PC-9 (cell line): ENCODE data around the gene SPDYE1. TPM values are rescaled to one million over a fixed set of nuclear protein-coding genes. Genes with fewer than 3 reads are reported as not detected.
A peak's percentile ranks its signal among the peaks of the same experiment; 100 is the strongest.
"Not testable (repeated sequence)": the region's sequence is repeated elsewhere in the genome, so short reads cannot be mapped to it uniquely, and the experiment has no call there.

Experiments
- BruUV-seq: library from RNA; stranded (reverse); fragments of 400-500 nt; replicated peaks from 2 replicates; lab custom pipeline; 2021; lab: Mats Ljungman, UMichigan
- CTCF ChIA-PET: fragments of 300-600 bp; sonication (Branson Sonifier 250); formaldehyde crosslinking; loops from one replicate; lab custom pipeline; 2022; ENCODE audit warnings: antibody characterized with exemption; lab: Charles Lee
- POLR2A ChIA-PET: fragments of 300-600 bp; sonication (Branson Sonifier 250); formaldehyde crosslinking; loops from one replicate; lab custom pipeline; 2022; ENCODE audit warnings: antibody characterized with exemption; ENCODE audit not compliant: unreplicated experiment; lab: Charles Lee
- DNase-seq, 2 experiments: peaks; one replicate each; pipeline versions ENCODE4 v3.0.0 to v3.0.0-alpha.2; 2015 to 2022; ENCODE audit warnings: mixed read lengths in 1 of 2
- H2AFZ ChIP-seq: fragments of 200-600 bp; sonication (generic); 2 replicates; pipeline ENCODE4 v1.8.1; 2017; ENCODE audit warnings: antibody characterized with exemption
- H3F3A ChIP-seq: fragments of 200-600 bp; sonication (generic); 2 replicates; pipeline ENCODE4 v1.8.1; 2017; ENCODE audit warnings: antibody characterized with exemption, mild to moderate bottlenecking, low read depth; ENCODE audit not compliant: insufficient read depth
- H3K27ac ChIP-seq: fragments of 200-600 bp; sonication (generic); 2 replicates; pipeline ENCODE4 v1.6.1; 2016; ENCODE audit warnings: mixed run types
- H3K27me3 ChIP-seq: fragments of 200-600 bp; sonication (generic); 2 replicates; pipeline ENCODE4 v1.6.1; 2016; ENCODE audit warnings: low read depth, mixed run types; ENCODE audit not compliant: insufficient read depth
- H3K36me3 ChIP-seq: fragments of 200-600 bp; sonication (generic); 2 replicates; pipeline ENCODE4 v1.6.1; 2016; ENCODE audit warnings: low read depth, mixed run types
- H3K4me1 ChIP-seq: fragments of 200-600 bp; sonication (generic); replicated peaks from 2 replicates; pipeline ENCODE4 v1.6.1; 2016; ENCODE audit warnings: mixed run types; ENCODE audit not compliant: insufficient read depth
- H3K4me2 ChIP-seq: fragments of 200-600 bp; sonication (generic); 2 replicates; pipeline ENCODE4 v1.6.1; 2017; ENCODE audit warnings: mixed run types
- H3K4me3 ChIP-seq: fragments of 200-600 bp; sonication (generic); 2 replicates; pipeline ENCODE4 v1.6.1; 2016; ENCODE audit warnings: mixed run types
- H3K79me2 ChIP-seq: fragments of 200-600 bp; sonication (generic); 2 replicates; pipeline ENCODE4 v1.6.1; 2017; ENCODE audit warnings: low read depth, mixed run types
- H3K9me2 ChIP-seq: fragments of 200-600 bp; sonication (generic); 2 replicates; pipeline ENCODE4 v1.8.1; 2017; ENCODE audit warnings: mild to moderate bottlenecking; ENCODE audit not compliant: insufficient read depth
- H3K9me3 ChIP-seq: fragments of 200-600 bp; sonication (generic); 2 replicates; pipeline ENCODE4 v1.8.1; 2016; ENCODE audit warnings: low read depth; ENCODE audit not compliant: insufficient read depth
- H4K20me1 ChIP-seq: fragments of 200-600 bp; sonication (generic); 2 replicates; pipeline ENCODE4 v1.8.1; 2017; ENCODE audit not compliant: insufficient read depth
- CTCF ChIP-seq: fragments of 200-600 bp; sonication (generic); conservative IDR thresholded peaks from 2 replicates; pipeline ENCODE4 v1.6.1; 2017; ENCODE audit warnings: mixed run types, antibody characterized with exemption, mild to moderate bottlenecking, moderate library complexity
- intact Hi-C: fragments of 100-400 bp; cut with micrococcal nuclease; formaldehyde crosslinking; loops from one replicate; pipeline ENCODE4 v1.10.0; 2022; ENCODE audit not compliant: unreplicated experiment
- total RNA-seq: library from RNA; stranded (reverse); gene quantifications from 2 replicates; pipeline ENCODE4 v1.2.3, GENCODE V29; 2021

SPDYE1 gene
- total RNA-seq, 1 experiment from 2014 or later: not detected

GRCh38 chr7:43985904-43986864 lies 11.5 kb upstream of the SPDYE1 start:
- H3K4me3 ChIP-seq, H3K27ac ChIP-seq, H3K4me1 ChIP-seq, H3K9me3 ChIP-seq, H2AFZ ChIP-seq, H3K9me2 ChIP-seq, H3K79me2 ChIP-seq, H4K20me1 ChIP-seq, intact Hi-C loops, CTCF ChIA-PET, H3K4me2 ChIP-seq, BruUV-seq, H3K27me3 ChIP-seq, H3F3A ChIP-seq, H3K36me3 ChIP-seq: not testable (repeated sequence)
- DNase-seq: peak; percentile 73 to 93
- TF ChIP-seq CTCF: peak; percentile 94
- POLR2A ChIA-PET: interaction anchor here (0.6 kb wide), 1 partner anchor 231 kb away, joined by 6 read pairs; no protein-coding TSS in a partner anchor

- DNase-seq, H3K4me2 ChIP-seq, H3K9me2 ChIP-seq, intact Hi-C loops, H3K27ac ChIP-seq, H3K79me2 ChIP-seq, H3K27me3 ChIP-seq, H4K20me1 ChIP-seq, H3K36me3 ChIP-seq, H2AFZ ChIP-seq, H3F3A ChIP-seq, H3K4me1 ChIP-seq, H3K4me3 ChIP-seq, POLR2A ChIA-PET, H3K9me3 ChIP-seq, CTCF ChIA-PET, BruUV-seq: not testable (repeated sequence)
Observed at GRCh38 chr7:43987476-43987875, 10.2 kb upstream of the SPDYE1 start.

- CTCF ChIA-PET: interaction anchor here (0.6 kb wide), 1 partner anchor 30 kb away, joined by 4 read pairs; no protein-coding TSS in a partner anchor
- H3K27ac ChIP-seq, H3K36me3 ChIP-seq, H3K9me2 ChIP-seq, H3K4me3 ChIP-seq, H3K9me3 ChIP-seq, H3F3A ChIP-seq, H4K20me1 ChIP-seq, H3K4me2 ChIP-seq, POLR2A ChIA-PET, intact Hi-C loops, H2AFZ ChIP-seq, BruUV-seq, H3K27me3 ChIP-seq, H3K79me2 ChIP-seq: not testable (repeated sequence)
- peak in 1 of 2 experiments; percentile 49 for DNase-seq
- peaks cover 14% of the 10 kb centered on the region for H3K4me1 ChIP-seq
Observed at GRCh38 chr7:43990011-43990585, 7.6 kb upstream of the SPDYE1 start.

GRCh38 chr7:43990829-43991228 lies 6.9 kb upstream of the SPDYE1 start:
- H2AFZ ChIP-seq, H3K9me3 ChIP-seq, H3K9me2 ChIP-seq, H3K4me2 ChIP-seq, H4K20me1 ChIP-seq, BruUV-seq, intact Hi-C loops, CTCF ChIA-PET, H3K27ac ChIP-seq, POLR2A ChIA-PET, H3K79me2 ChIP-seq, H3K4me3 ChIP-seq, H3K36me3 ChIP-seq, H3F3A ChIP-seq, H3K27me3 ChIP-seq: not testable (repeated sequence)
- peaks cover 14% of the 10 kb centered on the region for H3K4me1 ChIP-seq
- peak in 1 of 2 experiments; percentile 52 for DNase-seq

GRCh38 chr7:43992896-43993295 lies 4.8 kb upstream of the SPDYE1 start:
- H2AFZ ChIP-seq, H3K79me2 ChIP-seq, H3K9me2 ChIP-seq, H3K4me3 ChIP-seq, POLR2A ChIA-PET, H3K36me3 ChIP-seq, CTCF ChIA-PET, BruUV-seq, H3K9me3 ChIP-seq, H4K20me1 ChIP-seq, H3F3A ChIP-seq, H3K27me3 ChIP-seq, intact Hi-C loops: not testable (repeated sequence)
- H3K4me2 ChIP-seq: peak overlapping the region; percentile 25; the same call in 1 of the 2 replicates
- H3K27ac ChIP-seq: peak overlapping the region; percentile 64
- DNase-seq: peak; percentile 72 to 73
- H3K4me1 ChIP-seq: peaks cover 14% of the 10 kb centered on the region

GRCh38 chr7:43994681-43995080 lies 3.0 kb upstream of the SPDYE1 start:
- H3K27ac ChIP-seq, H4K20me1 ChIP-seq, H3K9me3 ChIP-seq, CTCF ChIA-PET, DNase-seq, H3F3A ChIP-seq, H3K4me2 ChIP-seq, BruUV-seq, H3K36me3 ChIP-seq, H3K9me2 ChIP-seq, H3K27me3 ChIP-seq, H3K4me3 ChIP-seq, POLR2A ChIA-PET, intact Hi-C loops, H3K79me2 ChIP-seq, H2AFZ ChIP-seq: not testable (repeated sequence)
- H3K4me1 ChIP-seq: peaks cover 14% of the 10 kb centered on the region
